Gastrocnemius medialis (tissue), 4 donors: ENCODE data around the gene LARGE1. TPM values are rescaled to one million over a fixed set of nuclear protein-coding genes. Genes with fewer than 3 reads are reported as not detected.
A peak's percentile ranks its signal among the peaks of the same experiment; 100 is the strongest.

ENCODE experiments used
- ATAC-seq, 2 donors: fragments of 150-250 bp; one replicate each; pipeline ENCODE4 v1.9.1; 2016
- DNase-seq, 2 donors: peaks; one replicate each; pipeline ENCODE4 v3.0.0-alpha.2; 2019
- H3K27ac ChIP-seq, 4 donors: fragments of 200-600 bp; sonication (generic); 1 replicate in 1 of 4; 2 replicates in 3 of 4; pipeline ENCODE4 v1.5.1; 2016 to 2018; ENCODE audit warnings: mild to moderate bottlenecking in 2 of 4, moderate library complexity in 1 of 4
- H3K27me3 ChIP-seq, 3 donors: fragments of 200-600 bp; sonication (generic) in 2 of 3; 1 replicate in 1 of 3; 2 replicates in 2 of 3; pipeline versions ENCODE4 v1.5.1 to v1.6.0; 2016 to 2019; ENCODE audit warnings: mild to moderate bottlenecking in 1 of 3, moderate library complexity in 1 of 3
- H3K36me3 ChIP-seq, 2 donors: fragments of 200-600 bp; sonication (generic) in 1 of 2; one replicate each; pipeline ENCODE4 v1.5.1; 2017 to 2018
- H3K4me1 ChIP-seq, 2 donors: fragments of 200-600 bp; sonication (generic) in 1 of 2; one replicate each; pipeline ENCODE4 v1.5.1; 2016 to 2017; ENCODE audit warnings: mild to moderate bottlenecking in 2 of 2
- H3K4me3 ChIP-seq, 4 donors: fragments of 200-600 bp; sonication (generic) in 3 of 4; 1 replicate in 1 of 4; 2 replicates in 3 of 4; pipeline ENCODE4 v1.5.1; 2016 to 2019; ENCODE audit warnings: mild to moderate bottlenecking in 2 of 4
- H3K9me3 ChIP-seq, 3 donors: fragments of 200-600 bp; sonication (generic) in 2 of 3; 1 replicate in 1 of 3; 2 replicates in 2 of 3; pipeline ENCODE4 v1.5.1; 2016 to 2019
- POLR2A ChIP-seq, 2 donors: fragments of 450-650 bp; IDR thresholded peaks; one replicate each; pipeline ENCODE4 v1.6.1; 2017; ENCODE audit warnings: antibody characterized with exemption in 2 of 2, mild to moderate bottlenecking in 2 of 2, moderate library complexity in 2 of 2
- in situ Hi-C, 4 donors: fragments of 200-750 bp; cut with MboI; loops; one replicate each; pipeline versions ENCODE4 v1.15.0 to v1.8.0; 2017; ENCODE audit warnings: low sequenced_read_pairs in 4 of 4
- intact Hi-C: fragments of 100-400 bp; cut with DNase I; formaldehyde crosslinking; loops from one replicate; pipeline ENCODE4 v1.15.1; 2023; ENCODE audit warnings: low total_unique reads
- total RNA-seq, 4 donors: library from RNA; depleted of rRNA; stranded (reverse); fragments of >200 nt; gene quantifications; one replicate each; pipeline versions ENCODE4 v1.1.0 to v1.2.3, GENCODE V29; 2016
- TF ChIP-seq, protein P1 (sequence below), 5 experiments: fragments of 450-650 bp in 3 of 5; fragments of 200-600 bp in 2 of 5; sonication (generic) in 2 of 5; IDR thresholded peaks in 4 of 5; conservative IDR thresholded peaks in 1 of 5; 1 replicate in 4 of 5; 2 replicates in 1 of 5; pipeline ENCODE4 v1.5.1; 2016 to 2019; ENCODE audit warnings: antibody characterized with exemption in 5 of 5, mild to moderate bottlenecking in 3 of 5, moderate library complexity in 3 of 5

Gene LARGE1
- total RNA-seq, 4 donors from 2014 or later, result 48.5 to 91.0 (median 68.4) TPM

DNA sequence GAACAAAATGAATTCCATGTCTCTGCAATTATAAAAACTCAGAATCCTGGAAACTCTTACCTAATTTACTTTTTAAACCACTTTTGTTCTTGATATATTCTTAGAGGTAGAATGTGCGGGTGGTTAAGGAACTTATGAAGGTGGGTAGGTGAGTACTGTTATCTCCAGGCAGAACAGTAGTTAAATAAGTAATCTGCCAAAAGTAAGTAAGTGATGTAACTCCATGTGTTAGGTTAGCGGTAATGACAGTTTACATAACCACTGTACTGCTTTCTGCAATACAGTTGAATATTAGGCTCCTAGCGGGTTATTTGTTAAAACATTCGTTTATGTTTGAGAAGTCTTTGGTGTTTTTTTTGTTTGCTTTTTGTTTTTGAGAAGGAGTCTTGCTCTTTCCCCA is 7.1 kb downstream of the LARGE1 start:
- Histone ChIP-seq H3K4me1 (peaks cover 43 to 44% of the 10 kb centered on the region in 2 donors), H3K9me3 (no peaks in the 10 kb centered on the region), H3K4me3 (no peak overlapping the region), H3K36me3 (no peaks in the 10 kb centered on the region), H3K27ac (no peak overlapping the region), H3K27me3 (no peaks in the 10 kb centered on the region)
- DNase-seq, result no peak
- TF ChIP-seq, protein P1, sequence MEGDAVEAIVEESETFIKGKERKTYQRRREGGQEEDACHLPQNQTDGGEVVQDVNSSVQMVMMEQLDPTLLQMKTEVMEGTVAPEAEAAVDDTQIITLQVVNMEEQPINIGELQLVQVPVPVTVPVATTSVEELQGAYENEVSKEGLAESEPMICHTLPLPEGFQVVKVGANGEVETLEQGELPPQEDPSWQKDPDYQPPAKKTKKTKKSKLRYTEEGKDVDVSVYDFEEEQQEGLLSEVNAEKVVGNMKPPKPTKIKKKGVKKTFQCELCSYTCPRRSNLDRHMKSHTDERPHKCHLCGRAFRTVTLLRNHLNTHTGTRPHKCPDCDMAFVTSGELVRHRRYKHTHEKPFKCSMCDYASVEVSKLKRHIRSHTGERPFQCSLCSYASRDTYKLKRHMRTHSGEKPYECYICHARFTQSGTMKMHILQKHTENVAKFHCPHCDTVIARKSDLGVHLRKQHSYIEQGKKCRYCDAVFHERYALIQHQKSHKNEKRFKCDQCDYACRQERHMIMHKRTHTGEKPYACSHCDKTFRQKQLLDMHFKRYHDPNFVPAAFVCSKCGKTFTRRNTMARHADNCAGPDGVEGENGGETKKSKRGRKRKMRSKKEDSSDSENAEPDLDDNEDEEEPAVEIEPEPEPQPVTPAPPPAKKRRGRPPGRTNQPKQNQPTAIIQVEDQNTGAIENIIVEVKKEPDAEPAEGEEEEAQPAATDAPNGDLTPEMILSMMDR (IDR thresholded peaks at IDR 0.05 in 4 of 5, conservative IDR thresholded peaks at IDR 0.05 in 1 of 5), result no peak
- no peak for TF ChIP-seq POLR2A (IDR thresholded peaks at IDR 0.05)
- in situ Hi-C loops (loop anchor here in 1 of 4 donors (10.0 kb wide), 1 partner anchor 88 kb away; no protein-coding TSS in a partner anchor), intact Hi-C loops (no loop called here)
- ATAC-seq, result no peak

DNA sequence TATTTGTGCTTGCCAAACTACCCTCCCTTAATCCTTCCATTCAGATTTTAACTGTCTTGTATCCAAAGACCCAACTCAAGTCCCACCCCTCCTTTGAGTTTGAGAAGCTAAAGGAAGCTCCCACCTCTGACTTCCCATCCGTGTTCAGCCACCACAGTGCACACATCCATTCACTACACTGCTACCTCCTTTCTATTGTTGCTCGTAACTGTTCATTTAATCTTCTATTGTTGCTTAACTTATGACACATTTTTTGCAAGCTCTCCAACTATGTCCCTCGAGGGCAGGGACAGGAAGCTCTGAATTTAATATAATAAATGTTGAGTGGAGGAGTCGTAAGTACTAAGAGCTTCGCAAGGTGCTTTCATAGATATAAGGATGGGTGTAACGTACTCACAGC is 10.4 kb downstream of the LARGE1 start:
- H3K27ac ChIP-seq, result peak overlapping the region; percentile 78 to 81 (median 80)
- no peaks in the 10 kb centered on the region for H3K36me3 ChIP-seq
- ATAC-seq (peak in 1 of 2 donors; percentile 2), DNase-seq (no peak)
- intact Hi-C loops, result no loop called here
- no peak overlapping the region for H3K4me3 ChIP-seq
- TF ChIP-seq, protein P1 (IDR thresholded peaks at IDR 0.05 in 4 of 5, conservative IDR thresholded peaks at IDR 0.05 in 1 of 5), result no peak
- in situ Hi-C loops, result loop anchor here in 1 of 4 donors (10.0 kb wide), 1 partner anchor 85 kb away; no protein-coding TSS in a partner anchor
- no peaks in the 10 kb centered on the region for H3K9me3 ChIP-seq
- no peaks in the 10 kb centered on the region for H3K27me3 ChIP-seq
- H3K4me1 ChIP-seq, result peaks cover 26 to 33% of the 10 kb centered on the region in 2 donors

DNA sequence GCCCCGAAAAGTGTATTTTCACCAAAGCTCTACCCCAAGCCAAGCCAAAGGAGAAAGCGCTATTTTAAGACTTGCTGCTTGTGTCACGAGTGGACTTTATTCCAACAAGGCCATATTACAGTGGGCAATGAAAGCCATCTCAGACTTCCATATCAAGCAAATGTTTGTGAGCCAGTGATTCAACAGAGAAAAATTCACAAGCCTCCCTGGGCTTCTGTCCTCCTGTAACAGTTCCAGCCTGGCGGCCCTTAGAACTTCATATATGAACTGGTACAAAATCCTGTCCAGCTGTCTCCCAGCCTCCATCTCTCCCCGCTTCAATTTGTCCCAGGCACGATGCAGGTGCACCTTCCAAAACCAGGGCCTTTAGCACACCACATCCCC is 11.2 kb downstream of the LARGE1 start:
- peak overlapping the region; percentile 78 to 81 (median 80) for H3K27ac ChIP-seq
- no peak for TF ChIP-seq POLR2A (IDR thresholded peaks at IDR 0.05)
- TF ChIP-seq, protein P1 (IDR thresholded peaks at IDR 0.05 in 4 of 5, conservative IDR thresholded peaks at IDR 0.05 in 1 of 5), result no peak
- intact Hi-C loops, result no loop called here
- ATAC-seq (peak; percentile 91 to 97), DNase-seq (peak; percentile 43 to 74)
- no peak overlapping the region for H3K4me3 ChIP-seq
- H3K27me3 ChIP-seq, result no peaks in the 10 kb centered on the region
- in situ Hi-C loops, result no loop called here
- no peaks in the 10 kb centered on the region for H3K36me3 ChIP-seq
- peaks cover 26 to 27% of the 10 kb centered on the region in 2 donors for H3K4me1 ChIP-seq
- H3K9me3 ChIP-seq, result no peaks in the 10 kb centered on the region

DNA sequence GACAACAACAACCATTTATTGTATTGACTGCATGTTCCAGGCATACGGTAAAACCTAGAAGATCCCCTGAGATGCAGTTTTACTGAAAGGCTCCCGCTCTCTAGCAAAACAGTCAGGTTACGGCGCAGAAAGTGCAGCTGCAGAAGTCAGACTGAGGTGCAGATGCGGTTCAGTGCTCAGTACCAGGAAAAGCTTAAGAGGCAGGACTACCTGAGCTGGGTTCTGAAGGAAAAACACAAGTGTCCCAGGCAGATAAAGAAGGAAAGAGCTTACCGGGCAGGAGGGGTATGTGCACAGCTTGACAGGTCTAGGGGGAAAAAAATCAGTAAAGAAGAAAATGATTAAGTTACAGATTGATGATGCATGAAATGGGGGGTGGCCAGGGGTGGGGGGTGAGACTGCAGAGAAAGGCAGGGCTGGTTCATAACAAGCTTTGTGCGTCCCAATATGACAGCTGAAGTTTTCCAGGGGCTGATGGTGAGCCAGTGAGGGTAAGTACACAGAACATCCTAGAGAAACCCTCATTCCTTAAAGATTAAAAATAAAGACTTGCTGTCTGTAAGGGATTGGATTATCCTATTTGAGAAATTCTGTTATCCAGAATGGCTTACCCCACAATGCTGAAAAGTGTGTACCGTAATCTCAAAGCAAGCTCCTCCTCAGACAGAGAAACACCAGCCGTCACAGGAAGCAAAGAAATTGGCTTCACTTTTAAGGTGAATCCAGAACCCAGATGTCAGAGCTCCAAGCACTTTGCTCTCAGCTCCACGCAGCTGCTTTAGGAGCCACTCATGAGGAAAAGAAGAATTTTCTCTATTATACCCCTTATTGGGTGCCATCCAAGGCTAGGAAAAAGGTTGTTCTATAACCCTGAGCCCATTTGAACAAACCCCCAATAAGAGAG is 11.9 kb downstream of the LARGE1 start:
- in situ Hi-C loops, result no loop called here
- H3K27ac ChIP-seq, result peak overlapping the region; percentile 78 to 81 (median 80)
- H3K4me1 ChIP-seq, result peaks cover 27% of the 10 kb centered on the region in 2 donors
- H3K36me3 ChIP-seq, result no peaks in the 10 kb centered on the region
- H3K4me3 ChIP-seq, result no peak overlapping the region
- TF ChIP-seq POLR2A (IDR thresholded peaks at IDR 0.05), result no peak
- TF ChIP-seq, protein P1 (IDR thresholded peaks at IDR 0.05 in 4 of 5, conservative IDR thresholded peaks at IDR 0.05 in 1 of 5), result no peak
- ATAC-seq (peak; percentile 15 to 56), DNase-seq (no peak)
- no peaks in the 10 kb centered on the region for H3K9me3 ChIP-seq
- intact Hi-C loops, result no loop called here
- H3K27me3 ChIP-seq, result no peaks in the 10 kb centered on the region
